ENCODE data around the gene GREB1L. TPM values are rescaled to one million over a fixed set of nuclear protein-coding genes. Genes with fewer than 3 reads are reported as not detected.

The GREB1L gene
- total RNA-seq, 5 donors from 2014 or later (not counting 1 experiment from before 2014, with no cell fraction given) = 0.09 TPM; not detected in 4

DNA sequence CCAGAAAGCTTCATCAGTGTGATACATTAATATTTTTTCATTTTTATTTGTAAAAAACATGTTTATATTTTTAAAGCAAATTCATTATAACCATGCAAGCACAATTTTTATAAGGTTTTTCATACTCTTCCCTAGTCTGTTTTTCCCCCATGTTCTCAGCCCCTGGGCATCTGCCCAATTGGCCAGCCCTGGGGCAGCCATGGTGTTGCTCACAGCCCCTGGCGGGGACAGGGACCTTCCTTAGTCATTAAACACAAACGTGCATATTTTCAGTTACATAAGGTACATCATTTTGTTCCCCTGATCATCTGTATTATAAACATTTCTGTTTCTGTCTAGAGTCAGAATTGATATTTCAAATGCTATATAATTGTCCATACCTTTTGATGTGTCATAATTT lies 208.5 kb downstream of the GREB1L start:
- Mint-ChIP-seq H3K36me3 (no peaks in the 10 kb centered on the region), H3K4me1 (no peaks in the 10 kb centered on the region), H3K9me3 (no peaks in the 10 kb centered on the region), H3K27ac (no peak overlapping the region), H3K4me3 (no peak overlapping the region), H3K27me3 (peaks cover 15 to 17% of the 10 kb centered on the region in 2 donors)
- no peak for DNase-seq
- ChIA-PET CTCF (no interaction called here), POLR2A (no interaction called here)
- no peak for ATAC-seq (replicated peaks in 1 of 4)
- Histone ChIP-seq H3K9me3 (no peaks in the 10 kb centered on the region), H3K36me3 (ENCODE audit: control insufficient read depth in 2 of 2, extremely low read depth in 1 of 2, insufficient read depth in 1 of 2, low read length in 1 of 2) (no peaks in the 10 kb centered on the region), H3K4me3 (ENCODE audit: control insufficient read depth in 1 of 2, extremely low read depth in 1 of 2, low read length in 1 of 2) (no peak overlapping the region), H3K4me1 (ENCODE audit: control insufficient read depth in 1 of 2, extremely low read depth in 1 of 2, insufficient read depth in 2 of 2, low read length in 2 of 2) (no peaks in the 10 kb centered on the region), H3K27me3 (replicated peaks in 1 of 2; ENCODE audit: control insufficient read depth in 2 of 2, extremely low read depth in 1 of 2, insufficient read depth in 2 of 2, low read length in 1 of 2) (peaks cover 0 to 6% of the 10 kb centered on the region in 2 experiments), H3K27ac (ENCODE audit: low read length) (no peak overlapping the region)
- WGBS (ENCODE audit: insufficient coverage) = no CpG with 5 or more reads among the region's 2 CpGs

DNA sequence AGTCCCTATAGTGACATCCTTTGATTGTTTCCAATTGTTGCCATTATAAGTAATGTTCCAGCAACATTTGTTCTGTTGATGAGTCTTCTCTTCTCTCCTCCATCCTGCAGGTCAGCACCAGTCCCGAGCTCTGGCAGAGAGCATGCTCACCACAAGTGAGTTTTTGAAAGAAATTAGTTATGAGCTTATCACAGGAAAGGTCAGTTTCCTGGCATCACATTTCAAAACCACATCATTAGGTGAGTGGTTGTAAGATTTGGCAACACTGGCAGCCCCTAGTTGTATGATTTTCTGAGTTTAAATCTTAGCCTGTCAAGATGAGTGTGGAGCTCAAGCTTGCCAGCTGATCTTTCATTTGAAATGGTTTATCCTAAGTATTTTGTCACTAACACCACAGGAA lies 208.9 kb downstream of the GREB1L start:
- peaks cover 0 to 6% of the 10 kb centered on the region in 2 experiments for H3K27me3 ChIP-seq (replicated peaks in 1 of 2; ENCODE audit: control insufficient read depth in 2 of 2, extremely low read depth in 1 of 2, insufficient read depth in 2 of 2, low read length in 1 of 2)
- no peaks in the 10 kb centered on the region for H3K9me3 ChIP-seq
- H3K4me1 Mint-ChIP-seq = no peaks in the 10 kb centered on the region
- DNase-seq (no peak), ATAC-seq (replicated peaks in 1 of 4) (no peak)
- H3K4me3 ChIP-seq (ENCODE audit: control insufficient read depth in 1 of 2, extremely low read depth in 1 of 2, low read length in 1 of 2) = no peak overlapping the region
- no peak overlapping the region for H3K27ac ChIP-seq (ENCODE audit: low read length)
- peaks cover 15 to 17% of the 10 kb centered on the region in 2 donors for H3K27me3 Mint-ChIP-seq
- H3K36me3 ChIP-seq (ENCODE audit: control insufficient read depth in 2 of 2, extremely low read depth in 1 of 2, insufficient read depth in 1 of 2, low read length in 1 of 2) = no peaks in the 10 kb centered on the region
- H3K36me3 Mint-ChIP-seq = no peaks in the 10 kb centered on the region
- H3K4me1 ChIP-seq (ENCODE audit: control insufficient read depth in 1 of 2, extremely low read depth in 1 of 2, insufficient read depth in 2 of 2, low read length in 2 of 2) = no peaks in the 10 kb centered on the region
- H3K9me3 Mint-ChIP-seq = no peaks in the 10 kb centered on the region
- WGBS (ENCODE audit: insufficient coverage) = no CpG with 5 or more reads among the region's 1 CpG
- no peak overlapping the region for H3K4me3 Mint-ChIP-seq
- no peak overlapping the region for H3K27ac Mint-ChIP-seq
- CTCF ChIA-PET = interaction anchor here in 1 of 2 donors (0.6 kb wide), 1 partner anchor 11 kb away, joined by 4 read pairs; no protein-coding TSS in a partner anchor
- POLR2A ChIA-PET = interaction anchor here in 1 of 2 donors (0.5 kb wide), 1 partner anchor 135 kb away, joined by 3 read pairs; no protein-coding TSS in a partner anchor

DNA sequence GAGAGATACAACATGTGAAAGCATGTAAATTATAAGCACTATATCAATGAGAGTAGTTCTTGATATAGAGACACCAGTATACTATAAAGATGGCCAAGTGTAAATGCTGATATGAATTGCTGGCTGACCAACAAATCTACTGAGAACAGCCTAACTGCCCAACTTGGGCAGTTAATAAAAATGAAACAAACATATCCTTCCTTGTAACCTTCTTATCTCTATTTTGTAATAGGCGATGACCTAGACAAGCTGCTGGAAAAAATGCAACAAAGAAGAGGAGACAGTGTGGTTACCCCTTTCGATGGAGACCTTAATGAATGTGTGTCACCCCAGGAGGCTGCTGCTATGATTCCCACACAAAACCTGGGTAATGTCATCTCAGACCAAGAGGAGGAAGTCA lies 209.8 kb downstream of the GREB1L start:
- Histone ChIP-seq H3K4me1 (ENCODE audit: control insufficient read depth in 1 of 2, extremely low read depth in 1 of 2, insufficient read depth in 2 of 2, low read length in 2 of 2) (no peaks in the 10 kb centered on the region), H3K27ac (ENCODE audit: low read length) (no peak overlapping the region), H3K36me3 (ENCODE audit: control insufficient read depth in 2 of 2, extremely low read depth in 1 of 2, insufficient read depth in 1 of 2, low read length in 1 of 2) (no peaks in the 10 kb centered on the region), H3K27me3 (replicated peaks in 1 of 2; ENCODE audit: control insufficient read depth in 2 of 2, extremely low read depth in 1 of 2, insufficient read depth in 2 of 2, low read length in 1 of 2) (peaks cover 0 to 6% of the 10 kb centered on the region in 2 experiments), H3K4me3 (ENCODE audit: control insufficient read depth in 1 of 2, extremely low read depth in 1 of 2, low read length in 1 of 2) (no peak overlapping the region), H3K9me3 (no peaks in the 10 kb centered on the region)
- H3K27me3 Mint-ChIP-seq = peaks cover 15 to 17% of the 10 kb centered on the region in 2 donors
- H3K36me3 Mint-ChIP-seq = no peaks in the 10 kb centered on the region
- ATAC-seq (replicated peaks in 1 of 4) = no peak
- no peak overlapping the region for H3K4me3 Mint-ChIP-seq
- no peaks in the 10 kb centered on the region for H3K4me1 Mint-ChIP-seq
- no peak overlapping the region for H3K27ac Mint-ChIP-seq
- CTCF ChIA-PET = no interaction called here
- POLR2A ChIA-PET = no interaction called here
- H3K9me3 Mint-ChIP-seq = no peaks in the 10 kb centered on the region
- DNase-seq = no peak
- WGBS (ENCODE audit: insufficient coverage) = no CpG with 5 or more reads among the region's 2 CpGs

DNA sequence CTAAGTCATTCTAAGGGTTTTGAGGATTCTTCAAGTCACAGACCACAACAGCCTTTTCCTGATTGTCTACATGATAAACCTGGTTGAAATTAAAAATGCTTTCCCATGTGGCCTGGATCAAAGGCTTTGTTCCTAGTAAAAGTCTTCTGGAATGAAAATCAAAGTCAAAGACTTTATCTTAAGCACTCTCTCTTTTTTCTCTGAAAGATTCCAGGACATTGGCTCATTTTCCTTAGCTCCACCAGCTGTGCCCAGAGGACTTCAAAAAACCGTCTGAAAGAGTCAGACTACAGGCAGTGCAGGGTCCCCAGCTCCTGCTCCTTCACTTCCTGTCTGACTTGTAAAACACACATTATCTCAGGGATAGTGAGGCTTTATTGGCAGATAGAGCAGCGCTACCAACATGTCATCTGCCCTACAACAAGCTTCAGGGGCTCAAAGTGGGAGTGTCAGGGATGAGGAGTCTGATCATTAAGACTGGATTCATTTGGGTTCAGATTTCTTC lies 210.3 kb downstream of the GREB1L start:
- Histone ChIP-seq H3K4me3 (ENCODE audit: control insufficient read depth in 1 of 2, extremely low read depth in 1 of 2, low read length in 1 of 2) (no peak overlapping the region), H3K27me3 (replicated peaks in 1 of 2; ENCODE audit: control insufficient read depth in 2 of 2, extremely low read depth in 1 of 2, insufficient read depth in 2 of 2, low read length in 1 of 2) (peaks cover 0 to 6% of the 10 kb centered on the region in 2 experiments), H3K27ac (ENCODE audit: low read length) (no peak overlapping the region), H3K36me3 (ENCODE audit: control insufficient read depth in 2 of 2, extremely low read depth in 1 of 2, insufficient read depth in 1 of 2, low read length in 1 of 2) (no peaks in the 10 kb centered on the region), H3K4me1 (ENCODE audit: control insufficient read depth in 1 of 2, extremely low read depth in 1 of 2, insufficient read depth in 2 of 2, low read length in 2 of 2) (no peaks in the 10 kb centered on the region), H3K9me3 (no peaks in the 10 kb centered on the region)
- no peaks in the 10 kb centered on the region for H3K36me3 Mint-ChIP-seq
- no peak for DNase-seq
- H3K4me3 Mint-ChIP-seq = no peak overlapping the region
- no peaks in the 10 kb centered on the region for H3K4me1 Mint-ChIP-seq
- 29% methylated on average over 1 of the region's 2 CpGs for WGBS (ENCODE audit: insufficient coverage)
- H3K27ac Mint-ChIP-seq = no peak overlapping the region
- POLR2A ChIA-PET = no interaction called here
- no peaks in the 10 kb centered on the region for H3K9me3 Mint-ChIP-seq
- ATAC-seq (replicated peaks in 1 of 4) = no peak
- peaks cover 15 to 17% of the 10 kb centered on the region in 2 donors for H3K27me3 Mint-ChIP-seq
- CTCF ChIA-PET = no interaction called here

DNA sequence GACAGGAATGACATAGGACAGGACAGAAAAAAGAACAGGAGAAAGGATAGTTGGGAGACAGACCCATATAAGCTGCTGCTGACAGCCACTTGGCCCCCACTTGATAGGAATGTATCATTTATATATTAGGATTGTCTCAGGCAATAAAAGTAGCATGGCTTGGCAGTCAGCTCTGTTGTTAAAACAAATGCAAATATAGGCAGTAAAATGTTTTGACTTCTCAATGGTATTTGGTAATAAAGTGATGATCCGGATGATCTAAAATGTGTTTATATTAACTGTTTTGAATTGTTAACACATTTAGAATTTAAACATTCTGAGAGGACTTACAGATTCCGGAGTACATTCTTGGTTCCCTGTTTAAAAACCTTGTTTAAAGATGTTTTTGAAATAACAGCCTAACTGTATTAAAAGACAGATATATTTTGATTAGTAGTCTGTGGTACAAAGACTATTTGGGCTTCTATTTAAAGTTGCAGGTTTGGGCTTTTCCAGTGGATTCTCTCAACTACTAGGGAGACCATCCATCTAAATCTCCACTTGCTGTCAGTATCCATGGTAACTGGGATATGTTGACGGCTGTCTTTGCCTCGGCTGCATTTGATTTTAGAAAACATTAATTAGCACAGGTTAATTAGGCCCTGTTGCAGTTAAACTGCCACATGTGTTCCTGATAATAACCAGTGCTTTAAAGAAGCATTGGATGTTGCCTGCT lies 210.9 kb downstream of the GREB1L start:
- H3K27ac ChIP-seq (ENCODE audit: low read length) = no peak overlapping the region
- H3K4me3 Mint-ChIP-seq = no peak overlapping the region
- H3K4me3 ChIP-seq (ENCODE audit: control insufficient read depth in 1 of 2, extremely low read depth in 1 of 2, low read length in 1 of 2) = no peak overlapping the region
- no peaks in the 10 kb centered on the region for H3K36me3 Mint-ChIP-seq
- DNase-seq (no peak), ATAC-seq (replicated peaks in 1 of 4) (no peak)
- H3K27me3 ChIP-seq (replicated peaks in 1 of 2; ENCODE audit: control insufficient read depth in 2 of 2, extremely low read depth in 1 of 2, insufficient read depth in 2 of 2, low read length in 1 of 2) = peaks cover 0 to 6% of the 10 kb centered on the region in 2 experiments
- no peaks in the 10 kb centered on the region for H3K4me1 Mint-ChIP-seq
- ChIA-PET POLR2A (no interaction called here), CTCF (no interaction called here)
- peaks cover 15 to 17% of the 10 kb centered on the region in 2 donors for H3K27me3 Mint-ChIP-seq
- H3K4me1 ChIP-seq (ENCODE audit: control insufficient read depth in 1 of 2, extremely low read depth in 1 of 2, insufficient read depth in 2 of 2, low read length in 2 of 2) = no peaks in the 10 kb centered on the region
- H3K27ac Mint-ChIP-seq = no peak overlapping the region
- no peaks in the 10 kb centered on the region for H3K36me3 ChIP-seq (ENCODE audit: control insufficient read depth in 2 of 2, extremely low read depth in 1 of 2, insufficient read depth in 1 of 2, low read length in 1 of 2)
- no peaks in the 10 kb centered on the region for H3K9me3 Mint-ChIP-seq
- WGBS (ENCODE audit: insufficient coverage) = 83% methylated on average over 1 of the region's 4 CpGs
- no peaks in the 10 kb centered on the region for H3K9me3 ChIP-seq

DNA sequence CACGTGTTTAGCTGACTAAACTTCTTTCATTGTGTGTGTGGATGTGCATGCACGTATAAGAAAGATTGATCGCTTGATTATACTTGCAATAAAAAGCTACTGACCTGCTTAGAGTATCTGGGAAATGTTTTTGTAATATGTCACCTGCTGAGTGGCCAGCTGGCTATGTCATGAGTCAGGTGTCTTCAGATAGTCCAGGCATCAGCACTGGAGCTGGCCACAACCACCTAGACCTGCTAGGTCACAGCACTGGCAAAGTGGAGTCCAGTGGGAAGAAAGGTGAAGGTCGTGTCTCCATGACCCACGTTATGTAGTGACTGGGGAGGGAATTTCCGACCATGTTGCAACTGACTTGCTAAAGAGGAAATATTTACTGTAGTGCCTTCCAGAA lies 211.5 kb downstream of the GREB1L start:
- Mint-ChIP-seq H3K4me1 (no peaks in the 10 kb centered on the region), H3K36me3 (no peaks in the 10 kb centered on the region), H3K27ac (no peak overlapping the region), H3K4me3 (no peak overlapping the region), H3K27me3 (peaks cover 15 to 19% of the 10 kb centered on the region in 2 donors), H3K9me3 (no peaks in the 10 kb centered on the region)
- H3K9me3 ChIP-seq = no peaks in the 10 kb centered on the region
- H3K27me3 ChIP-seq (replicated peaks in 1 of 2; ENCODE audit: control insufficient read depth in 2 of 2, extremely low read depth in 1 of 2, insufficient read depth in 2 of 2, low read length in 1 of 2) = peaks cover 0 to 8% of the 10 kb centered on the region in 2 experiments
- no peaks in the 10 kb centered on the region for H3K4me1 ChIP-seq (ENCODE audit: control insufficient read depth in 1 of 2, extremely low read depth in 1 of 2, insufficient read depth in 2 of 2, low read length in 2 of 2)
- no peak for ATAC-seq (replicated peaks in 1 of 4)
- H3K27ac ChIP-seq (ENCODE audit: low read length) = no peak overlapping the region
- WGBS (ENCODE audit: insufficient coverage) = 22% methylated on average over 3 of the region's 6 CpGs
- DNase-seq = no peak
- ChIA-PET CTCF (no interaction called here), POLR2A (no interaction called here)
- no peak overlapping the region for H3K4me3 ChIP-seq (ENCODE audit: control insufficient read depth in 1 of 2, extremely low read depth in 1 of 2, low read length in 1 of 2)
- H3K36me3 ChIP-seq (ENCODE audit: control insufficient read depth in 2 of 2, extremely low read depth in 1 of 2, insufficient read depth in 1 of 2, low read length in 1 of 2) = no peaks in the 10 kb centered on the region

Measured in T-cell (primary cell).